ENCODE data around the gene KIAA0930. TPM values are rescaled to one million over a fixed set of nuclear protein-coding genes. Genes with fewer than 3 reads are reported as not detected.

The KIAA0930 gene
- total RNA-seq, 6 experiments from 2014 or later = 53.9 to 70.1 (median 57.8) TPM

GRCh38 chr22:45187891-45188290, 52.8 kb downstream of the KIAA0930 start:
- no peak for TF ChIP-seq CTCF (IDR thresholded peaks at IDR 0.05)
- no peak for DNase-seq
- Mint-ChIP-seq H3K27me3 (ENCODE audit: insufficient read depth) (peaks cover 2% of the 10 kb centered on the region; the same call in 1 of the 2 replicates), H3K27ac (no peak overlapping the region), H3K4me1 (ENCODE audit: low read depth) (peaks cover 7% of the 10 kb centered on the region), H3K9me3 (no peaks in the 10 kb centered on the region), H3K36me3 (ENCODE audit: low read depth) (peaks cover 14% of the 10 kb centered on the region), H3K4me3 (no peak overlapping the region)

- peaks cover 2% of the 10 kb centered on the region; the same call in 1 of the 2 replicates for H3K27me3 Mint-ChIP-seq (ENCODE audit: insufficient read depth)
- H3K27ac Mint-ChIP-seq = peak overlapping the region; percentile 1; the same call in 1 of the 2 replicates
- TF ChIP-seq CTCF (IDR thresholded peaks at IDR 0.05) = no peak
Measured at GRCh38 chr22:45185718-45186514, 54.8 kb downstream of the KIAA0930 start.

GRCh38 chr22:45183974-45184373, 56.7 kb downstream of the KIAA0930 start:
- Mint-ChIP-seq H3K36me3 (ENCODE audit: low read depth) (peaks cover 20% of the 10 kb centered on the region), H3K27me3 (ENCODE audit: insufficient read depth) (peaks cover 2% of the 10 kb centered on the region; the same call in 1 of the 2 replicates), H3K9me3 (no peaks in the 10 kb centered on the region), H3K4me3 (no peak overlapping the region), H3K4me1 (ENCODE audit: low read depth) (peaks cover 11% of the 10 kb centered on the region), H3K27ac (no peak overlapping the region)
- TF ChIP-seq CTCF (IDR thresholded peaks at IDR 0.05) = no peak
- no peak for DNase-seq

More at GRCh38 chr22:45185718-45186514, 54.8 kb downstream of the KIAA0930 start:
- Mint-ChIP-seq H3K36me3 (ENCODE audit: low read depth) (peaks cover 20% of the 10 kb centered on the region), H3K4me1 (ENCODE audit: low read depth) (peaks cover 11% of the 10 kb centered on the region), H3K9me3 (no peaks in the 10 kb centered on the region), H3K4me3 (no peak overlapping the region)
- DNase-seq = no peak

GRCh38 chr22:45181766-45182165, 58.9 kb downstream of the KIAA0930 start:
- DNase-seq = no peak
- H3K36me3 Mint-ChIP-seq (ENCODE audit: low read depth) = peaks cover 26% of the 10 kb centered on the region
- no peak overlapping the region for H3K4me3 Mint-ChIP-seq
- no peaks in the 10 kb centered on the region for H3K9me3 Mint-ChIP-seq
- TF ChIP-seq CTCF (IDR thresholded peaks at IDR 0.05) = no peak
- H3K4me1 Mint-ChIP-seq (ENCODE audit: low read depth) = peaks cover 11% of the 10 kb centered on the region
- H3K27me3 Mint-ChIP-seq (ENCODE audit: insufficient read depth) = peaks cover 2% of the 10 kb centered on the region; the same call in 1 of the 2 replicates
- H3K27ac Mint-ChIP-seq = peak overlapping the region; percentile 52; the same call in 1 of the 2 replicates

- H3K4me3 Mint-ChIP-seq = no peak overlapping the region
- H3K4me1 Mint-ChIP-seq (ENCODE audit: low read depth) = peaks cover 10% of the 10 kb centered on the region
- no peak for DNase-seq
- no peaks in the 10 kb centered on the region for H3K9me3 Mint-ChIP-seq
- H3K36me3 Mint-ChIP-seq (ENCODE audit: low read depth) = peaks cover 26% of the 10 kb centered on the region
- H3K27ac Mint-ChIP-seq = peak overlapping the region; percentile 52; the same call in 1 of the 2 replicates
- TF ChIP-seq CTCF (IDR thresholded peaks at IDR 0.05) = no peak
- peaks cover 2% of the 10 kb centered on the region; the same call in 1 of the 2 replicates for H3K27me3 Mint-ChIP-seq (ENCODE audit: insufficient read depth)
Measured at GRCh38 chr22:45181240-45181639, 59.5 kb downstream of the KIAA0930 start.

Data from HFFc6 (cell line).